Mammary epithelial cell (primary cell): ENCODE data around the gene NPIPB6.

Experiments
- CTCF ChIP-seq, 2 donors: IDR thresholded peaks in 1 of 2; conservative IDR thresholded peaks in 1 of 2; 2 replicates each; pipeline ENCODE4 v1.5.1; 2011 to 2012; ENCODE audit warnings: inconsistent platforms in 2 of 2, low read length in 2 of 2, mild to moderate bottlenecking in 2 of 2, control low read depth in 1 of 2, low read depth in 1 of 2; ENCODE audit not compliant: insufficient read depth in 1 of 2; ENCODE audit errors: extremely low read depth in 1 of 2
- EZH2 ChIP-seq: IDR thresholded peaks from 2 replicates; pipeline ENCODE4 v1.6.1; 2012; ENCODE audit warnings: low read length, inconsistent platforms, borderline replicate concordance

DNA sequence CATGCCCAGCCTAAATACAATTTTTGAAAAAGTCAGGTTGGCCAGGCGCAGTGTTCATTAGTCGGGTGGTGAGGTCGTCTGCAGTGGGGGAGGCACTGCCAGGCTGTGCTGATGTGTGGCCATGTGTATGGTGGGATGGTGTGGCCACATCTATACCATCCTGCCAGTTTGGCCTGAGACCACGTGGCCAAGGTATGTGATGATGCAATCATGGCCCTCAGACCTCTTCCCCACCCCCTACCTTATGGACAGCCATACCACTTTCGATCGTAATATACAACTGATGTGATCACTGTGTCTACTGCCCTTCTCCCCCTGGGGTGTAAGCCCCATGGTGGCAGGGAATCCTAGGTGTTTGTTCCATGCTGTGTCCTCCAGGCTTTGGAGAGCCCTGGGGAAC is 47.3 kb downstream of the NPIPB6 start:
- TF ChIP-seq CTCF (conservative IDR thresholded peaks at IDR 0.05 in 1 of 2, IDR thresholded peaks at IDR 0.05 in 1 of 2; ENCODE audit: extremely low read depth in 1 of 2, insufficient read depth in 1 of 2, low read depth in 1 of 2, low read length in 2 of 2) = no peak
- no peak for TF ChIP-seq EZH2
